ENCODE data around the gene ADORA2A. TPM values are rescaled to one million over a fixed set of nuclear protein-coding genes. Genes with fewer than 3 reads are reported as not detected.

Gene ADORA2A
- total RNA-seq, 6 donors from 2014 or later: 7.3 to 20.9 (median 8.8) TPM

DNA sequence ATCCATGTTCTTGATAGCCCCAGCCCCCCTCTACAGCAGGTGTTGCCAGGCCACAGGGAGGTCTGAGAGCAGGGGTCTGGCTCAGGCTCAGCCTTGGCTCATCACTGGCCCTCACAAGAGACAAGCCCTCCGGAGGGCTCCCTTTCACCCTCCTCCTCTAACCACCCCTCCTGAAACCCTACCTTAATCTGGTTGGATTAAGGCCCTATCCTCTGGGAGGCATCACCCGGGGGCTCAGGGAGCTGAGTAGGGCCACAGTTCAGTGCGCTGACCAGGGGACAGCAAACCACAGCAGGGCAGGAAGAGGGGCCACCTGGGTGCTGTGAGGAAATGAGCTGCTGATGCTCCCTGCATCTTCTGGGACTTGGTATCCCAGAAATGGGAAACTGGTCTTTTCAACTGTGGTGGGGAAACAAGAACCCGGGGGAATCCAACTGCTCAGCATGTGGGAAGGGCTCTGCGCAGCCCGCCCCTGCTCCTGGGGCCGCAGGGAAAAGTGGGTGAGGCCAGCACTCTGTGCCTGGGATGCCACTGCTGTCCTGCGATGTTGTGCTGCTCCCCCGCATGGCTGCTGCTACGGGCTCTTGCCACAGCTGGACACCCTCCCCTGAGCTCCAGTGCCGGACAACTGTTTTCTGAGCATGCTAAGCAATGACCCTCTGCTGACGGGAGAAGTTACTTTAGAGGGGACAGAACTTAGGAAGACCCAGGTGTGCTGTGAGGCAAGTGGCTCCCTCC lies 17.5 kb downstream of the ADORA2A start:
- DNase-seq (no peak), ATAC-seq (ENCODE audit: low FRiP score in 2 of 2) (peak in 1 of 2 donors; percentile 47)
- TF ChIP-seq POLR2A (IDR thresholded peaks at IDR 0.05) (no peak), POLR2AphosphoS5 (IDR thresholded peaks at IDR 0.05) (no peak), EP300 (IDR thresholded peaks at IDR 0.05) (no peak)
- TF ChIP-seq, protein P1, sequence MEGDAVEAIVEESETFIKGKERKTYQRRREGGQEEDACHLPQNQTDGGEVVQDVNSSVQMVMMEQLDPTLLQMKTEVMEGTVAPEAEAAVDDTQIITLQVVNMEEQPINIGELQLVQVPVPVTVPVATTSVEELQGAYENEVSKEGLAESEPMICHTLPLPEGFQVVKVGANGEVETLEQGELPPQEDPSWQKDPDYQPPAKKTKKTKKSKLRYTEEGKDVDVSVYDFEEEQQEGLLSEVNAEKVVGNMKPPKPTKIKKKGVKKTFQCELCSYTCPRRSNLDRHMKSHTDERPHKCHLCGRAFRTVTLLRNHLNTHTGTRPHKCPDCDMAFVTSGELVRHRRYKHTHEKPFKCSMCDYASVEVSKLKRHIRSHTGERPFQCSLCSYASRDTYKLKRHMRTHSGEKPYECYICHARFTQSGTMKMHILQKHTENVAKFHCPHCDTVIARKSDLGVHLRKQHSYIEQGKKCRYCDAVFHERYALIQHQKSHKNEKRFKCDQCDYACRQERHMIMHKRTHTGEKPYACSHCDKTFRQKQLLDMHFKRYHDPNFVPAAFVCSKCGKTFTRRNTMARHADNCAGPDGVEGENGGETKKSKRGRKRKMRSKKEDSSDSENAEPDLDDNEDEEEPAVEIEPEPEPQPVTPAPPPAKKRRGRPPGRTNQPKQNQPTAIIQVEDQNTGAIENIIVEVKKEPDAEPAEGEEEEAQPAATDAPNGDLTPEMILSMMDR (IDR thresholded peaks at IDR 0.05): no peak
- Histone ChIP-seq H3K9me3 (no peaks in the 10 kb centered on the region), H3K36me3 (peaks cover 0 to 19% (median 12%) of the 10 kb centered on the region in 4 donors), H3K4me1 (peaks cover 0 to 10% (median 3%) of the 10 kb centered on the region in 4 donors), H3K27ac (no peak overlapping the region), H3K27me3 (no peaks in the 10 kb centered on the region), H3K4me3 (no peak overlapping the region)
- WGBS, 2 donors: 92 to 93% methylated on average over 9 to 12 of the region's 12 CpGs

GRCh38 chr22:24445481-24446259 lies 18.3 kb downstream of the ADORA2A start:
- Histone ChIP-seq H3K27ac (no peak overlapping the region), H3K4me1 (peaks cover 0 to 18% (median 5%) of the 10 kb centered on the region in 4 donors), H3K4me3 (no peak overlapping the region), H3K9me3 (no peaks in the 10 kb centered on the region), H3K36me3 (peaks cover 0 to 17% (median 12%) of the 10 kb centered on the region in 4 donors), H3K27me3 (no peaks in the 10 kb centered on the region)
- 76 to 79% methylated on average over 11 of the region's 11 CpGs for WGBS, 2 donors
- TF ChIP-seq POLR2A (IDR thresholded peaks at IDR 0.05): no peak
- no peak for TF ChIP-seq EP300 (IDR thresholded peaks at IDR 0.05)
- no peak for TF ChIP-seq POLR2AphosphoS5 (IDR thresholded peaks at IDR 0.05)
- TF ChIP-seq, protein P1 (IDR thresholded peaks at IDR 0.05): no peak
- no peak for ATAC-seq (ENCODE audit: low FRiP score in 2 of 2)
- DNase-seq: no peak

GRCh38 chr22:24446260-24446611 lies 18.8 kb downstream of the ADORA2A start:
- ATAC-seq (ENCODE audit: low FRiP score in 2 of 2) (no peak), DNase-seq (no peak)
- peaks cover 0 to 21% (median 6%) of the 10 kb centered on the region in 4 donors for H3K4me1 ChIP-seq
- TF ChIP-seq POLR2A (IDR thresholded peaks at IDR 0.05) (no peak), EP300 (IDR thresholded peaks at IDR 0.05) (no peak), POLR2AphosphoS5 (IDR thresholded peaks at IDR 0.05) (no peak)
- TF ChIP-seq, protein P1 (IDR thresholded peaks at IDR 0.05): no peak
- 82 to 86% methylated on average over 3 of the region's 3 CpGs for WGBS, 2 donors
- H3K9me3 ChIP-seq: no peaks in the 10 kb centered on the region
- H3K27me3 ChIP-seq: no peaks in the 10 kb centered on the region
- peaks cover 0 to 11% (median 8%) of the 10 kb centered on the region in 4 donors for H3K36me3 ChIP-seq
- no peak overlapping the region for H3K27ac ChIP-seq
- no peak overlapping the region for H3K4me3 ChIP-seq

DNA sequence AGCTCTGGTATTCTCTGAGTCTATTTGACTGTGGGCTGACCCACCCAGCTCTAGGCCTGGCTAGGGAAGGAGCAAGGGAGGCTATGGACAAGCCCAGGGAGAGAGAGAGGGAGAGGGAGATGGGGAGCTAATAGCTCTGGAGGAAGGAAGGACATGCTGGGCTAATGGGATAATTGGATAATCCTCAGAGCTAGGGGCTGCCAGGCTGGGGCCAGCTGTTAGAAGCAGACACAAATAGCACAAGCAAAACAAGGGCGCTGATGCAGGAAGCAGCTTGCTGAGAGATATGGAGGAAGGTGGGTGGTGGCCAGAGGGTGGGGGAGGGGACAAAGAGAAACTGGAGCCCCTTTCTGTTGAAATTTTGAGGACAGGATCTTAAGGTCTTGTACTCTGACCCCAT lies 23.2 kb downstream of the ADORA2A start:
- peak overlapping the region in 1 of 4 donors; percentile 13 for H3K27ac ChIP-seq
- no peak for ATAC-seq (ENCODE audit: low FRiP score in 2 of 2)

More for the DNA sequence above, 23.2 kb downstream of the ADORA2A start:
- H3K4me1 ChIP-seq: peaks cover 5 to 19% (median 11%) of the 10 kb centered on the region in 4 donors
- H3K4me3 ChIP-seq: no peak overlapping the region
- no peaks in the 10 kb centered on the region for H3K27me3 ChIP-seq
- no peak for TF ChIP-seq EP300 (IDR thresholded peaks at IDR 0.05)
- no peak for TF ChIP-seq POLR2AphosphoS5 (IDR thresholded peaks at IDR 0.05)
- TF ChIP-seq, protein P1 (IDR thresholded peaks at IDR 0.05): no peak
- TF ChIP-seq POLR2A (IDR thresholded peaks at IDR 0.05): no peak
- no peaks in the 10 kb centered on the region for H3K36me3 ChIP-seq
- H3K9me3 ChIP-seq: no peaks in the 10 kb centered on the region
- no peak for DNase-seq
- WGBS, 2 donors: 25 to 64% methylated on average over 1 of the region's 1 CpG

Measured in upper lobe of left lung (tissue), 6 donors.